C4-2B (cell line): ENCODE data around the gene TMTC2.

Experiments
- ZFX ChIP-seq: fragments of 450-650 bp; IDR thresholded peaks from 2 replicates; pipeline ENCODE4 v1.6.1; 2017
- TF ChIP-seq, protein P1 (sequence below): fragments of 450-650 bp; conservative IDR thresholded peaks from 2 replicates; pipeline ENCODE4 v1.5.1; 2017; ENCODE audit warnings: mild to moderate bottlenecking

DNA sequence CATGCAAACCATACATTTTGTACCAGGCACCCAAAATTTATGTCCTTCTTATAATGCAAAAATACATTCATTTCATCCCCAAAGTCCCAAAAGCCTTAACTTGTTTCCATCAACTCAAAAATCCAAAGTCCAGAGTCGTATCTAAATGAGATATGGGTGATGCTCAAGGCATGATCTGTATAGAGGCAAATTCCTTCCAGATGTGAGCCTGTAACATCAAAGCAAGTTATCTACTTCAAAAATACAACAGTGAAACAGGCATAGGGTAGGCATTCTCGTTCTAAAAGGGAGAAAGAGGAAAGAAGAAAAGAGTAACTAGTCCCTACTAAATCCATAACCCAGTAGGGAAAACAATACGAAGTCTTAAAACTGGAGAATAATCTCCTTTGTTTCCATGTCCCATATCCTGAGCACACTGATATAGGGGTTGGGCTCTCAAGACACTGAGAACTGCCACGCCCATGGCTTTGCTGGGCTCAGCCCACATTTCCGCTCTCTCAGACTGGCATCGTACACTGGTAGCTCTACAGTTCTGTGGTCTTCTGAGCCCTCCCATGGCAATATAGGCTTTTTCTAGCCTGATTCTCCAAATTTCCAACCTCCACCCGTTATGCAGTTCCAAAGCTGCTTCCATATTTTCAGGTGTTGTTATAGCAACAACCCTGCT lies 232.8 kb downstream of the TMTC2 start:
- TF ChIP-seq, protein P1, sequence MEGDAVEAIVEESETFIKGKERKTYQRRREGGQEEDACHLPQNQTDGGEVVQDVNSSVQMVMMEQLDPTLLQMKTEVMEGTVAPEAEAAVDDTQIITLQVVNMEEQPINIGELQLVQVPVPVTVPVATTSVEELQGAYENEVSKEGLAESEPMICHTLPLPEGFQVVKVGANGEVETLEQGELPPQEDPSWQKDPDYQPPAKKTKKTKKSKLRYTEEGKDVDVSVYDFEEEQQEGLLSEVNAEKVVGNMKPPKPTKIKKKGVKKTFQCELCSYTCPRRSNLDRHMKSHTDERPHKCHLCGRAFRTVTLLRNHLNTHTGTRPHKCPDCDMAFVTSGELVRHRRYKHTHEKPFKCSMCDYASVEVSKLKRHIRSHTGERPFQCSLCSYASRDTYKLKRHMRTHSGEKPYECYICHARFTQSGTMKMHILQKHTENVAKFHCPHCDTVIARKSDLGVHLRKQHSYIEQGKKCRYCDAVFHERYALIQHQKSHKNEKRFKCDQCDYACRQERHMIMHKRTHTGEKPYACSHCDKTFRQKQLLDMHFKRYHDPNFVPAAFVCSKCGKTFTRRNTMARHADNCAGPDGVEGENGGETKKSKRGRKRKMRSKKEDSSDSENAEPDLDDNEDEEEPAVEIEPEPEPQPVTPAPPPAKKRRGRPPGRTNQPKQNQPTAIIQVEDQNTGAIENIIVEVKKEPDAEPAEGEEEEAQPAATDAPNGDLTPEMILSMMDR, result no peak
- no peak for TF ChIP-seq ZFX
